GM12892 (cell line): ENCODE measurements around the gene ULK4.

Source experiments
- POLR2A ChIP-seq: IDR thresholded peaks from 2 replicates; pipeline ENCODE4 v1.6.1; 2011; ENCODE audit warnings: low read depth, low read length, control low read depth
- POLR2AphosphoS5 ChIP-seq: IDR thresholded peaks from 2 replicates; pipeline ENCODE4 v1.6.1; 2011; ENCODE audit warnings: low read depth, low read length, control low read depth
- TAF1 ChIP-seq: IDR thresholded peaks from 2 replicates; pipeline ENCODE4 v1.6.1; 2011; ENCODE audit warnings: low read depth, mild to moderate bottlenecking, control low read depth, low read length, borderline replicate concordance

DNA sequence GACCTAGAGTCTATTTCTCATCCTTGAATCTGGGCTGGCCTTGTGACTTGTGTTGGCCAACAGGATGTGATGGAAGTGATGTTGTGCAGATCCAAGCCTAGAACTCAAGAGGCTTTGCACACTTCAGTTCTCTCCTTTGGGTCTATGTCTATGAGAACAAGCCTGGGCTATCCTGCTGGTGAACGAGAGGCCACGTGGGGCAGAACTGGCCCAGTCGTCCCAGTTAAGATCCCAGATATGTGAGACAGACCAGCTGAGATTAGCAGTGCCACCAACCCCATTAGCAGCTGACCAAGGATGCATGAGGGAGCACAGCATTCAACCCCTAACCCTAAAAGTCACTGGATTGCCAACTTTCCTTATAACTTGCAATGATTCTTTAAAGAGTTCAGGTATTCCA, 662.9 kb downstream of the ULK4 start:
- TF ChIP-seq POLR2A: no peak
- TF ChIP-seq POLR2AphosphoS5: no peak
- TF ChIP-seq TAF1: no peak
